Liver (tissue), 9 donors: Measurements from ENCODE around the gene BPIFB3. TPM values are rescaled to one million over a fixed set of nuclear protein-coding genes. Genes with fewer than 3 reads are reported as not detected.

ENCODE experiments used
- DNase-seq: peaks from one replicate; pipeline ENCODE4 v3.0.0-alpha.2; 2017; ENCODE audit warnings: low spot score
- H3K27ac ChIP-seq, 2 donors: one replicate each; pipeline ENCODE4 v1.7.0; 2013; ENCODE audit warnings: inconsistent platforms in 2 of 2, low read length in 2 of 2, control low read depth in 1 of 2, low read depth in 1 of 2, mild to moderate bottlenecking in 1 of 2
- H3K27me3 ChIP-seq, 4 donors: one replicate each; pipeline versions ENCODE4 v1.6.1 to v1.7.0; 2013; ENCODE audit warnings: low read length in 3 of 4, inconsistent platforms in 1 of 4, mild to moderate bottlenecking in 1 of 4, moderate library complexity in 1 of 4; ENCODE audit not compliant: control insufficient read depth in 4 of 4, insufficient read depth in 4 of 4
- H3K36me3 ChIP-seq, 4 donors: one replicate each; pipeline versions ENCODE4 v1.6.1 to v1.7.0; 2013; ENCODE audit warnings: low read length in 3 of 4, mild to moderate bottlenecking in 3 of 4, low read depth in 1 of 4, moderate library complexity in 1 of 4; ENCODE audit not compliant: control insufficient read depth in 4 of 4, insufficient read depth in 3 of 4
- H3K4me1 ChIP-seq, 4 donors: one replicate each; pipeline versions ENCODE4 v1.6.1 to v1.7.0; 2013; ENCODE audit warnings: low read length in 3 of 4, mild to moderate bottlenecking in 3 of 4, moderate library complexity in 1 of 4; ENCODE audit not compliant: control insufficient read depth in 4 of 4, insufficient read depth in 4 of 4
- H3K4me3 ChIP-seq, 3 donors: one replicate each; pipeline versions ENCODE4 v1.6.1 to v1.7.0; 2013; ENCODE audit warnings: low read length in 3 of 3, control low read depth in 1 of 3, low read depth in 1 of 3, mild to moderate bottlenecking in 1 of 3
- H3K9ac ChIP-seq, 2 donors: one replicate each; pipeline ENCODE4 v1.7.0; 2013; ENCODE audit warnings: low read length in 2 of 2, mild to moderate bottlenecking in 2 of 2, moderate library complexity in 2 of 2, control low read depth in 1 of 2, low read depth in 1 of 2
- H3K9me3 ChIP-seq, 4 donors: one replicate each; pipeline versions ENCODE4 v1.6.1 to v1.7.0; 2013; ENCODE audit warnings: low read length in 3 of 4; ENCODE audit not compliant: control insufficient read depth in 4 of 4
- CTCF ChIP-seq: fragments of 150-350 bp; IDR thresholded peaks from 2 replicates; pipeline ENCODE4 v1.5.1; 2017; ENCODE audit warnings: improper control_type of control experiment, low read depth, low read length; ENCODE audit not compliant: missing input control
- EGR1 ChIP-seq, 2 donors: IDR thresholded peaks; 2 replicates each; pipeline ENCODE4 v1.6.1; 2016 to 2018; ENCODE audit warnings: antibody characterized with exemption in 2 of 2, low read depth in 2 of 2
- GABPA ChIP-seq, 2 donors: IDR thresholded peaks in 1 of 2; conservative IDR thresholded peaks in 1 of 2; 2 replicates each; pipeline ENCODE4 v1.6.1; 2016; ENCODE audit warnings: antibody characterized with exemption in 2 of 2, mild to moderate bottlenecking in 1 of 2, moderate library complexity in 1 of 2
- HNF4A ChIP-seq, 2 donors: conservative IDR thresholded peaks; 2 replicates each; pipeline ENCODE4 v1.6.1; 2016; ENCODE audit warnings: antibody characterized with exemption in 2 of 2, mild to moderate bottlenecking in 2 of 2
- MAX ChIP-seq: IDR thresholded peaks from 2 replicates; pipeline ENCODE4 v1.6.1; 2016; ENCODE audit warnings: antibody characterized with exemption
- RAD21 ChIP-seq, 2 donors: IDR thresholded peaks; 2 replicates each; pipeline ENCODE4 v1.6.1; 2016; ENCODE audit warnings: antibody characterized with exemption in 2 of 2, mild to moderate bottlenecking in 2 of 2
- REST ChIP-seq: IDR thresholded peaks from 2 replicates; pipeline ENCODE4 v1.6.1; 2016; ENCODE audit warnings: antibody characterized with exemption, mild to moderate bottlenecking
- RXRA ChIP-seq, 2 donors: IDR thresholded peaks; 2 replicates each; pipeline ENCODE4 v1.6.1; 2017 to 2018; ENCODE audit warnings: antibody characterized with exemption in 2 of 2, mild to moderate bottlenecking in 1 of 2
- SP1 ChIP-seq: IDR thresholded peaks from 2 replicates; pipeline ENCODE4 v1.6.1; 2018; ENCODE audit warnings: antibody characterized with exemption, mild to moderate bottlenecking
- WGBS: extraction: QIAGEN DNeasy Blood & Tissue Kit; methylation state at CpG from one replicate; pipeline ENCODE4 v1.1.7; 2013; 5-methylcytosine and 5-hydroxymethylcytosine counted together
- polyA plus RNA-seq, 2 donors: library from polyadenylated mRNA; stranded (reverse) in 1 of 2; unstranded in 1 of 2; fragments of 200-250 nt in 1 of 2; fragments of >200 nt in 1 of 2; fragmentation: Nextera tagmentation in 1 of 2; extraction: Ambion mirVana in 1 of 2; gene quantifications; one replicate each; pipeline versions ENCODE4 v1.2.1 to v1.2.3, GENCODE V29; 2013 to 2015
- total RNA-seq, 2 donors: library from RNA; depleted of rRNA; stranded (reverse); fragments of >200 nt; gene quantifications; one replicate each; pipeline ENCODE4 v1.2.3, GENCODE V29; 2014
- TF ChIP-seq, protein P1 (sequence below): IDR thresholded peaks from 2 replicates; pipeline ENCODE4 v1.6.1; 2016; ENCODE audit warnings: antibody characterized with exemption
- TF ChIP-seq, protein P2 (sequence below): IDR thresholded peaks from 2 replicates; pipeline ENCODE4 v1.6.1; 2016; ENCODE audit warnings: antibody characterized with exemption
- donor health status: healthy.
- donor health status: healthy.
- donor health status: healthy.
- donor health status: healthy.
- donor health status: healthy.

Gene BPIFB3
- not detected for total RNA-seq
- polyA plus RNA-seq: not detected

- Histone ChIP-seq H3K4me3 (no peak within 1 kb of the TSS), H3K27me3 (no peaks in the 10 kb centered on the region), H3K9me3 (no peaks in the 10 kb centered on the region), H3K36me3 (no peaks in the 10 kb centered on the region), H3K27ac (no peak within 1 kb of the TSS), H3K9ac (no peak within 1 kb of the TSS), H3K4me1 (no peaks in the 10 kb centered on the region)
- 89% methylated on average over 25 of the region's 25 CpGs for WGBS
- no peak for DNase-seq
- TF ChIP-seq RXRA (IDR thresholded peaks at IDR 0.05) (no peak), HNF4A (conservative IDR thresholded peaks at IDR 0.05) (no peak)
Observed at GRCh38 chr20:33053291-33054106, at the start of gene BPIFB3. BPIFB3 (plus strand) TSS chr20:33053903; CDS start chr20:33055436, 1,533 bp downstream.

- DNase-seq: no peak
- WGBS: 88% methylated on average over 6 of the region's 6 CpGs
- peaks cover 0 to 2% (median 0%) of the 10 kb centered on the region in 4 donors for H3K9me3 ChIP-seq
- no peak within 1 kb of the TSS for H3K4me3 ChIP-seq
- H3K27me3 ChIP-seq: no peaks in the 10 kb centered on the region
- H3K4me1 ChIP-seq: peaks cover 0 to 7% (median 1%) of the 10 kb centered on the region in 4 donors
- H3K27ac ChIP-seq: no peak within 1 kb of the TSS
- TF ChIP-seq, protein P1, sequence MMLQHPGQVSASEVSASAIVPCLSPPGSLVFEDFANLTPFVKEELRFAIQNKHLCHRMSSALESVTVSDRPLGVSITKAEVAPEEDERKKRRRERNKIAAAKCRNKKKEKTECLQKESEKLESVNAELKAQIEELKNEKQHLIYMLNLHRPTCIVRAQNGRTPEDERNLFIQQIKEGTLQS: no peak
- TF ChIP-seq, protein P2, sequence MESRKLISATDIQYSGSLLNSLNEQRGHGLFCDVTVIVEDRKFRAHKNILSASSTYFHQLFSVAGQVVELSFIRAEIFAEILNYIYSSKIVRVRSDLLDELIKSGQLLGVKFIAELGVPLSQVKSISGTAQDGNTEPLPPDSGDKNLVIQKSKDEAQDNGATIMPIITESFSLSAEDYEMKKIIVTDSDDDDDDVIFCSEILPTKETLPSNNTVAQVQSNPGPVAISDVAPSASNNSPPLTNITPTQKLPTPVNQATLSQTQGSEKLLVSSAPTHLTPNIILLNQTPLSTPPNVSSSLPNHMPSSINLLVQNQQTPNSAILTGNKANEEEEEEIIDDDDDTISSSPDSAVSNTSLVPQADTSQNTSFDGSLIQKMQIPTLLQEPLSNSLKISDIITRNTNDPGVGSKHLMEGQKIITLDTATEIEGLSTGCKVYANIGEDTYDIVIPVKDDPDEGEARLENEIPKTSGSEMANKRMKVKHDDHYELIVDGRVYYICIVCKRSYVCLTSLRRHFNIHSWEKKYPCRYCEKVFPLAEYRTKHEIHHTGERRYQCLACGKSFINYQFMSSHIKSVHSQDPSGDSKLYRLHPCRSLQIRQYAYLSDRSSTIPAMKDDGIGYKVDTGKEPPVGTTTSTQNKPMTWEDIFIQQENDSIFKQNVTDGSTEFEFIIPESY: no peak
- no peaks in the 10 kb centered on the region for H3K36me3 ChIP-seq
- no peak within 1 kb of the TSS for H3K9ac ChIP-seq
Observed at GRCh38 chr20:33004141-33004751, 49.5 kb upstream of the BPIFB3 start, which contains the start of gene SUN5. SUN5 (minus strand) TSS chr20:33004433; CDS start chr20:33004340, 93 bp downstream.

GRCh38 chr20:33005132-33005566, 48.6 kb upstream of the BPIFB3 start:
- DNase-seq: no peak
- Histone ChIP-seq H3K4me3 (no peak overlapping the region), H3K27me3 (no peaks in the 10 kb centered on the region), H3K27ac (no peak overlapping the region), H3K9ac (no peak overlapping the region), H3K9me3 (peaks cover 0 to 2% (median 0%) of the 10 kb centered on the region in 4 donors), H3K4me1 (peaks cover 0 to 7% (median 1%) of the 10 kb centered on the region in 4 donors), H3K36me3 (no peaks in the 10 kb centered on the region)
- WGBS: 75% methylated on average over 4 of the region's 4 CpGs
- TF ChIP-seq GABPA (IDR thresholded peaks at IDR 0.05 in 1 of 2, conservative IDR thresholded peaks at IDR 0.05 in 1 of 2) (no peak), EGR1 (IDR thresholded peaks at IDR 0.05; ENCODE audit: low read depth in 2 of 2) (no peak), RAD21 (IDR thresholded peaks at IDR 0.05) (peak in 1 of 2 donors; percentile 14), SP1 (no peak), RXRA (IDR thresholded peaks at IDR 0.05) (no peak), REST (no peak), MAX (no peak), CTCF (peak; percentile 23)
- TF ChIP-seq, protein P2: no peak
